NOMO-1 treated with DMSO at 0.1 percent for 48 hours (cell line): Measurements from ENCODE around the gene KCNQ1.

Experiments
- DNase-seq: peaks from one replicate; lab custom pipeline; 2025; ENCODE audit not compliant: unreplicated experiment; lab: John Stamatoyannopoulos, UW

The KCNQ1 gene

GRCh38 chr11:2739531-2740274 is 294.9 kb downstream of the KCNQ1 start:
- DNase-seq, result no peak

DNA sequence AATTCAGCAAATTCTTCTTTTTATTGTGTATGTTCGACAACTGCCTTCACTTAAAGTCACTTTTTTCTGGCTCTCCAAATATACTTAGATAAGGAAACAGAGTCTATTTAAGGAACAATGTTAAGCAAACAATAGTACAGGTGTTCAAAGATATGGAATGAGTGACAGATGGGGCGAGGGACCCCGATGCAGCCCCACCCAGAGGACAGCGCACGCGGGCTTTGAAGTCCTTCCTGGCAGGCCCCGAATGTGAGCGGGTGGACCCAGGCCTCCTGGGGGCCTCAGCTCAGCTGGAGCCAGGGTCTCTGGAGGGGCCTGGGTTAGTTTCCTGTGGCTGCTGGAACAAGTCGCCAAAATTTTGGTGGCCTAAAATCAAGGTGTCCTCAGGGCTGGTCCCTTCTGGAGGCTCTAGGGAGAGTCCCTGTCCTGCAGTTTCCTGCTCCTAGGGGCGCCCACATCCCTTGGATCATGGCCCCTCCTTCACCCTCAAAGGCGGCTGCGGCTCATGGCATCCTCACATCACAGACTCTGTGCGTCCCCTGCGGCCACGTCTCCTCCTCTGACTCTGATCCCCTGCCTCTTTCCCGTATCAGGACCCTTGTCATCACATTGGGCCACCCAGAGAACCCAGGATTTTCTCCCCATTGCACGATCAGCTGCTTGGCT is 295.6 kb downstream of the KCNQ1 start:
- DNase-seq, result no peak

GRCh38 chr11:2741006-2741376 is 296.2 kb downstream of the KCNQ1 start:
- no peak for DNase-seq

DNA sequence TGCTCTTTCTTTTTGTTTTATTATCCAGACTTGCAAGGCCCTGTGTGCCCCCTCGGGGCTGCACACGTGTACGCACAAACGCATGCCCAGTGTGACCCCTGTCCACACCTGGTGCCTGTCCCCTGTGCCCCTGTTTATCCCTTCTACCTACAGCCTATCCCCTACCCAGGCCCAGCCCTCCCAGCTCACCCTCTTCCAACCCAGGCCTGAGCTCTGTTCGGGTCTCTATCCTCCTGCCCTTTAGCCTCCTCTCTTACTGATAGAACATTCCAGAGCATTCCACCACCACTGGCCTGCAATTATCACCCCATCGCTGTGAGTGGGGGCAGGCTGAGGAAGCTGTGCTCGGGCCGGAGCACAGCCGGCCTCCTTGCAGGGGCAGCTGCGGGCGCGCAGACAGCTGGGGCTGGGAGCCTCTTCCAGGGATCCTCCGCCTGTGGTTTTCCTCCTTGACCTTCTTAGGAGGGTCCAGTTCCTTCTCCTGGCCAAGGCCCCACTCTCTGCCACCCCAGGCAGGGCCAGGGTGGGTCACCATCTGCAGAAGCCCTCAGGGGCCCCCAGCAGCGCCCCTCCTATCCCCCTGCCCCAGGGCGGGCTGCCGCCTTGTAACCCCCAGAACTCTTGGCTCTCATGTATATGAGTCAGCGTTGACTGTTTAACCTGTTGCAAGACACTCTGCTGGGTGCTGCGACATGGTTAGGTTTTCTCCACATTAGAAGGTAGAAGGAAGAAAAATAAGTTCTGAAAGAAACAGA is 296.7 kb downstream of the KCNQ1 start:
- peak; percentile 63 for DNase-seq

- DNase-seq, result no peak
Observed at GRCh38 chr11:2742201-2742600, 297.4 kb downstream of the KCNQ1 start.

- DNase-seq, result no peak
Observed at GRCh38 chr11:2742611-2743426, 298.0 kb downstream of the KCNQ1 start.

DNA sequence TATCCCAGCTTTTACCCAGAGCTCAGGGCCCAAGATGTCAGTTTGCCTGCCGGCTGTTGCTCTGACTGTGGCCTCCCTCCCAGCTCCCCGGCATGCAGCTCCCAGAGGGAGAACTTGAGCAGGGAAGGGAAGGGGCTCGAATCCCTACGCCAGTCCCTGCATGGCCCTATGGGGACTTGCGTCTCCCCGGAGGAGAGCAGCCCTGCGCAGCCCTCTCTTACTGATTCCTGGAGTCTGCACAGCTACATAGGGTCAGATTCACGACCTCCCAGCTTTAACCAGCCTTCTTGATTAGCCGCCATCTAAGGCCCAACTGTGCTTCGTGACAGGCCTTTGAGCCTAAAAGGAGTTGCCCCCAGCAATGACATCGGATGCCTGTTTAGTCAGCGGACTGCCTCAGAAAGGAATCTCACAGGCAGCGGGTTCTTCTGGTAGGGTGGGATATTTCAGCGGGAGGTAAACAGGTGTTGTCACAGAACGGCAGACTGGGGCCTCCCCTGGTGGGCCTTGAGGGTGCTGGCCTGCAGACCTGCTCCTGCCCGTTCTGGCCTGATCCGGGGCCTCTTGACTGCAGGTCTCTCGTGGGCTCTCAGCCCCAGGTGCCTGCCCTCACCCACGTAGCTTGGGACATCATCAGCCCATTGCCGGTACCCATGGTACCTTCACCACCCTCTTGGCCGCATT is 298.8 kb downstream of the KCNQ1 start:
- no peak for DNase-seq

- no peak for DNase-seq
Observed at GRCh38 chr11:2744166-2744565, 299.4 kb downstream of the KCNQ1 start.

DNA sequence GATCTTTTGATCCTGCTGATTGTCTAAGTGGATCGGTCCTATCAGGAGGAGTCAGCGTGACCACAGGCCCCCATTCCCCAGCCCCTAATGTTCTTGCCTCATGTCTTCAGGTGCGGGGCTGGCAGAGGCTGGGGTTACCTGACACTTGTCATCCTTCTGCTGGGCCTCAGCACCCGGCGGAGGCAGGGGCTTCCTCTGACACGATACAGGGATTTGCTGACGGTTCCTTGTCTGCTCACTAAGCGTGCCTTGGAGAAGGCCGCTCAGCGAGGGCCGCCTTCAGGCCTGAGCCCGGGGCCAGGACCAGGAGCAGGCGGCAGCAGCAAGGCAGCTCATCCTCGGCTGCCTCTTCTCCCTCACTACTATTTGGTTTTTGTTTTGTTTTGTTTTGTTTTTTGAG is 300.7 kb downstream of the KCNQ1 start:
- no peak for DNase-seq

GRCh38 chr11:2746401-2747247 is 301.8 kb downstream of the KCNQ1 start:
- no peak for DNase-seq

DNA sequence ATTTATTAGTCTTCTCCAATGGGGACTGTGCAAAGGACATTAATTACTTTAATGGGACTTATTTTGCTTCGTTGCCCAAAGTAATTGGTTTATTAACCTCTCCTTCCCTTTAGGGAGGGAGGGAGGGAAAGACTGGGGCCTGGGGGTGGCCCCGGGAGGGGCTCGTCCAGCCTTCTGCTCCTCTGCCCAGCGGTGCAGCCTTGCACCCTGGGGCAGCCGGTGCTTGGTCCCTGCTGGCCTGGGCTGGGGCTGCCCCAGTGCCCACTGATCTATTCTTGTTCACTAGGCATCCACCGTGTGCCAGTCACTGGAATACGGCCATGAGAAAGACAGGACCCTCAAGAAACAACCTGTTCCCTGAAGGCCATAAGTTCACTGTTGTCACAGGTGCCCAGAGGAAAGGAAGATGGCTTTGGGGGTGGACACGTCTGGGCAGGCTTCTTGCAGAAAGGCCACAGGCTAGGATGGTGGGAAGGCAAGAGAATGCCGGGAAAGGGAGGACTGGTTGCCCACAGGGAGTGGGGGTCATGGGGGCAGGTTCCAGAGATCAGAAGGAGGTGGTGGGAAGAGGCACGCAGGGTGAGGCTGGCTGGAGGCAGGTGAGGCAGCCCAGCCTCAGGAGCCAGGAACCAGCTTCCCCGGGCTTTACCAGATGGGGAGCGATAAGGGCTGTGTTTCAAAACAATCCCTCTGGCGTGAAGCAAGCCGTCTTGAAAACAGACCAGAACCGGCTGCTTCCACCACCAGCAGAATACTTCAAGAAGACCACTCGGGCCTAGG is 302.6 kb downstream of the KCNQ1 start:
- no peak for DNase-seq

DNA sequence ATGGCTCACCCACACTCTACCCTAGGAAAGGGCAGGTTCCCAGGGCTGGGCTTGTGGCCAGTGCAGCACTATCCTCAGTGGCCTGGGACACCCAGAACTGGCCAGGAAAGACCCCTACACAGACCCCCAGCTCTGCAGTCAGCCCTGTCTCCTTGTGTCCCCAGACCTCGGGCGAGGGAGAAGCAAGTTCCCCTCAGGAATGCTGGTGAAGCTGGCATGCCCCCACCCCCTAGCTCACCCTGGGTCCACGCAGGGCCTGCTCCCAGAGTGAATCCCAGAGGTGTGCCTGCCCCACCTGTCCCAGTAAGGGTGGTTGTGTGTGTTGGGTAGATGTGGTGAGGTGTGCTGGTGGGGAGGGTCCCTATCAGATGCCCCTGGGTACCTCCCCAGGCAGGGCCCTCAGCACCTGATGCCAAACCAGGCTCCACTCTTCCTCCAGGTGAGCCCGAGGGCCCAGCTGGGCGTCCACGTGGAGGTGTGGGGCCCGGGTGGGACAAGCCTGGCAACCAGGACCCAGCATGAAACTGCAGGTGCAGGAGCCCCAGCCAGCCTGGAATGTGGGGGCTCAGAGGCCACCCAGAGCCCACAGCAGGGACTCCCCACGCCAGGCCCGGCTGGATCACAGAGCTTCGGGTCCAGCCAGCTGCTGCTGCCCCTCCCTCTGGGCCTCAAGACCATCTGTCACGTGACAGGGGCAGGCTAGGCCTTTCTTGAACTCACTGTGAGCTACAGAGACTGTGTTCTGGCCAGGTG is 303.4 kb downstream of the KCNQ1 start:
- no peak for DNase-seq

GRCh38 chr11:2748814-2749554 is 304.2 kb downstream of the KCNQ1 start:
- no peak for DNase-seq

GRCh38 chr11:2750101-2750681 is 305.4 kb downstream of the KCNQ1 start:
- no peak for DNase-seq

DNA sequence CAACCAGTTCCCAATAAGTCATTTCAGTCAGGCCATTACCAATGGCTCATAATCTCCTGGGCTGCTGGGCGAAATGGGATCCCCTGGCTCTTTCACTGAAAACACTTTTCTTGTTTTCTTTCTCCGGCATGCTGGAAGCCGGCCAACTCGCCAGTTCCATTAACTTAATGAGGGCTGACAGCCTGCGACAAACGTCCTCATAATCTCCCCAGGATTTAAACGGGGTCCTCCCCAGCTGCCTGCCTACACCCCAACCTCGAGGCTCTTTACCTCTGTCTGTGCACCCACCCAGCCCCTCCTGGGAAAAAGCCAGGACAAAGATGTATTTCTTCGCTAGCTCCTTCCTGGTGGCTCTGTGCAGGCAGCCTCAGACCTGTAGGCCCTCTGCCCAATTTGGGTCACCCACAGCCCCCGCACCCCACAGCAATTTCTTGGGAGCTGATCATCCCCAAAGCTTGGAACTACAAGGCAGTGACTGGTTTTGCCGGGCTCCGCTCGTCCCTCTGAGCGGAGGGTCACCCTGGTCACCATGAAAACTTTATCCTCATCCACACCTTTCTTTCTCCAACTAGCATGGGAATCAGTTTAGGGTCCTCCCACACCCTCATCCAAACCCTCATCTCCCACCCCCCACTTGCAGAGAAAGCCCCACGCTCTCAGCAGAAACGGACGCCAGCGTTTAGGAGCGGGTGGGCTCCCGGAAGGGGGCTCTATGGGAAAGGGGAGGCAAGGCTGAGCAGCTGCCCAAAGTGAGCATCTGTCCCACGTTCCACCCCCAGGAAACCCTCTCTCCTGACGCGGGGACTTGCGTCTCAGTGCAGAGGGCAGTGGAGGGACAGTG is 306.1 kb downstream of the KCNQ1 start:
- no peak for DNase-seq

DNA sequence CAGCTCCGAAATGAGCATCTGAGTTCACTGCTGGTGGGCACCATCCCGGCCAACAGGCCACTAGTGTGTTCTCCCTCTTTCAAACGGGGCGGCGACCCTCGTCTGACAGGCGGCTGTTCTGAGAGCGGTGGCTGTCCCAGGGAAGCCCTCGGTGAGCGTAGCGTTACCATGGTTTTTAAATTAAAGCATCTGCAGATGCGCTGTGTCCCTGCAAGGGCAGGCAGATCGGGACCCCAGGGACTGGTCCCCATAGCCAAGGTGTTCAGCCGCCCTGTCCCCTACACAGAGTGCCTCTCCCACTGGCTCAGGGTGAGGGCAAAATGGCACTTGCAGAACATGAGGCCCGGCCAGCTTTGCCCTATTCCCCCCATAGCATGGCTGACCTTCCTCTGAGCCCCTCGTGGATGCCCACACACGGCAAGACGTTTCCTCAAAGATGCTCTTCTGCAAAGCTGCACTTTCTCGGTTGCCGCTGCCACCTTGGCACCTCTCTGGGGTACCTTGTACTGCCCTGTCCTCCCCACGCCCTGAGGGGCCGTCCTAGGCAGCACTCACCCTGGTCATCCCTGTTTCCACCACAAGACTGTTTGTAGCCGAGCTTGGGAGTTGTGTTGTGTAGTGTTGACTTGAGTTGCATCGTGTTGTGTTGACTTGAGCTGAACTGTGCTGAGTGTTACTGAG is 306.9 kb downstream of the KCNQ1 start:
- no peak for DNase-seq
